ENCODE results near the gene ARF6.

The ARF6 gene

DNA sequence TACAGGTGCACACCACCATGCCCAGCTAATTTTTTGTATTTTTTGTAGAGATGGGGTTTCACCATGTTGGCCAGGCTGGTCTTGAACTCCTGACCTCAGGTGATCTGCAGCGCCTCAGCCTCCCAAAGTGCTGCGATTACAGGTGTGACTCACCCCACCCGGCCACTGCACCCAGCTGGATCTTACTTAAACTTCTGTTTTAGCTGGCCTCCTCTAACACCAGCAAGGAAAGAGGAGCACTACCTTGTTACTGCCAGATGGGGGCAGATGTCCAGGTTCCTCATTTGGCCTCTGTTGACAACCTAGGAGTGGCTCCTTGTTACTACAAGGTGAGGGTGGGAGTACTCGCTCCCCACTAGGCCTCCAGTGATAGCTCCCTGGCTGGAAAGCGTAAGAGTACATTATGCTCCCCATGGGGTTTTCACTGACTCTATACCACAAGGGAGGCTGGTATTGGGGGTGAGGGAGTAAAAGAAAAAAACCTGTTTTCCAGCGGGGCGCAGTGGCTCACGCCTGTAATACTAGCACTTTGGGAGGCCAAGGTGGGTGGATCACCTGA is 13.2 kb upstream of the ARF6 start:
- ATAC-seq: peak; percentile 96

DNA sequence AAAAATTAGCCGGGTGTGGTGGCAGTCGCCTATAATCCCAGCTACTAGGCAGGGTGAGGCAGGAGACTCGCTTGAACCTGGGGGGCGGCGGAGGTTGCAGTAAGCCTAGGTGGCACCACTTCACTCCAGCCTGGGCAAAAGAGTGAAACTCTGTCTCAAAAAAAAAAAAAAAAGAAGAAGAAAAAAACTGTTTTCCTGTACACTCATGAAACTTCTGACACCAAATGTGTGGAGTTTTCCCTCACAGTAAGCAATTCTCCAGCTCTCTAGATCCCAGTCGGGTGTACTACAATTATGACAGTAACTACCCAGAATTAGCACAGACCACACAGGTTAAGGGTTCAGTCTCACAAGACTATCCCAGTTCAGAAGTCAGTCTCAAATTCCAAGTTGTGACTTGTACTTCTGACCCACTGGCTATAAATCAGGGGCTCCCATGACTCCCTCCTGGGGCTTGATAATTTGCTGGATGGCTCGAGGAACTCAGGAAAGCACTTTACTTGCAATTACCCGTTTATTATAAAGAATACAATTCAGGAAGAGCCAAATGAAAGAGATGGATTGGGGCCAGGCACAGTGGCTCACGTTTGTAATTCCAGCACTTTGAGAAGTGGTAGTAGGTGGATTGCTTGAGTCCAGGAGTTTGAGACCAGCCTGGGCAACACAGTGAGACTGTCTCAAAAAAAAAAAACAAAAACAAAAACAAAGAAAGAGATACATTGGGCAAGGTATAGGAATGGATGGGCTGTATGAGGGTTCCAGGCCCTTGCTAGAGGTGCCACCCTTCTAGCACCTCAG is 12.4 kb upstream of the ARF6 start:
- ATAC-seq: peak; percentile 24; the same call in 1 of the 3 replicates
- TF ChIP-seq OSR1 (CRISPR knock-in tag; IDR thresholded peaks at IDR 0.05): no peak
- TF ChIP-seq, protein P1, sequence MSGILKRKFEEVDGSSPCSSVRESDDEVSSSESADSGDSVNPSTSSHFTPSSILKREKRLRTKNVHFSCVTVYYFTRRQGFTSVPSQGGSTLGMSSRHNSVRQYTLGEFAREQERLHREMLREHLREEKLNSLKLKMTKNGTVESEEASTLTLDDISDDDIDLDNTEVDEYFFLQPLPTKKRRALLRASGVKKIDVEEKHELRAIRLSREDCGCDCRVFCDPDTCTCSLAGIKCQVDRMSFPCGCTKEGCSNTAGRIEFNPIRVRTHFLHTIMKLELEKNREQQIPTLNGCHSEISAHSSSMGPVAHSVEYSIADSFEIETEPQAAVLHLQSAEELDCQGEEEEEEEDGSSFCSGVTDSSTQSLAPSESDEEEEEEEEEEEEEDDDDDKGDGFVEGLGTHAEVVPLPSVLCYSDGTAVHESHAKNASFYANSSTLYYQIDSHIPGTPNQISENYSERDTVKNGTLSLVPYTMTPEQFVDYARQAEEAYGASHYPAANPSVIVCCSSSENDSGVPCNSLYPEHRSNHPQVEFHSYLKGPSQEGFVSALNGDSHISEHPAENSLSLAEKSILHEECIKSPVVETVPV (CRISPR knock-in tag; IDR thresholded peaks at IDR 0.05): no peak
- no peak for TF ChIP-seq ISL1 (CRISPR knock-in tag; IDR thresholded peaks at IDR 0.05)
- TF ChIP-seq, protein P2, sequence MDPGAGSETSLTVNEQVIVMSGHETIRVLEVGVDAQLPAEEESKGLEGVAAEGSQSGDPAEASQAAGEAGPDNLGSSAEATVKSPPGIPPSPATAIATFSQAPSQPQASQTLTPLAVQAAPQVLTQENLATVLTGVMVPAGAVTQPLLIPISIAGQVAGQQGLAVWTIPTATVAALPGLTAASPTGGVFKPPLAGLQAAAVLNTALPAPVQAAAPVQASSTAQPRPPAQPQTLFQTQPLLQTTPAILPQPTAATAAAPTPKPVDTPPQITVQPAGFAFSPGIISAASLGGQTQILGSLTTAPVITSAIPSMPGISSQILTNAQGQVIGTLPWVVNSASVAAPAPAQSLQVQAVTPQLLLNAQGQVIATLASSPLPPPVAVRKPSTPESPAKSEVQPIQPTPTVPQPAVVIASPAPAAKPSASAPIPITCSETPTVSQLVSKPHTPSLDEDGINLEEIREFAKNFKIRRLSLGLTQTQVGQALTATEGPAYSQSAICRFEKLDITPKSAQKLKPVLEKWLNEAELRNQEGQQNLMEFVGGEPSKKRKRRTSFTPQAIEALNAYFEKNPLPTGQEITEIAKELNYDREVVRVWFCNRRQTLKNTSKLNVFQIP (CRISPR knock-in tag; IDR thresholded peaks at IDR 0.05; ENCODE audit: borderline replicate concordance, low read depth): no peak
- TF ChIP-seq ESRRG (CRISPR knock-in tag; IDR thresholded peaks at IDR 0.05): no peak
- no peak for TF ChIP-seq ZFP3 (CRISPR knock-in tag; IDR thresholded peaks at IDR 0.05)
- TF ChIP-seq, protein P3, sequence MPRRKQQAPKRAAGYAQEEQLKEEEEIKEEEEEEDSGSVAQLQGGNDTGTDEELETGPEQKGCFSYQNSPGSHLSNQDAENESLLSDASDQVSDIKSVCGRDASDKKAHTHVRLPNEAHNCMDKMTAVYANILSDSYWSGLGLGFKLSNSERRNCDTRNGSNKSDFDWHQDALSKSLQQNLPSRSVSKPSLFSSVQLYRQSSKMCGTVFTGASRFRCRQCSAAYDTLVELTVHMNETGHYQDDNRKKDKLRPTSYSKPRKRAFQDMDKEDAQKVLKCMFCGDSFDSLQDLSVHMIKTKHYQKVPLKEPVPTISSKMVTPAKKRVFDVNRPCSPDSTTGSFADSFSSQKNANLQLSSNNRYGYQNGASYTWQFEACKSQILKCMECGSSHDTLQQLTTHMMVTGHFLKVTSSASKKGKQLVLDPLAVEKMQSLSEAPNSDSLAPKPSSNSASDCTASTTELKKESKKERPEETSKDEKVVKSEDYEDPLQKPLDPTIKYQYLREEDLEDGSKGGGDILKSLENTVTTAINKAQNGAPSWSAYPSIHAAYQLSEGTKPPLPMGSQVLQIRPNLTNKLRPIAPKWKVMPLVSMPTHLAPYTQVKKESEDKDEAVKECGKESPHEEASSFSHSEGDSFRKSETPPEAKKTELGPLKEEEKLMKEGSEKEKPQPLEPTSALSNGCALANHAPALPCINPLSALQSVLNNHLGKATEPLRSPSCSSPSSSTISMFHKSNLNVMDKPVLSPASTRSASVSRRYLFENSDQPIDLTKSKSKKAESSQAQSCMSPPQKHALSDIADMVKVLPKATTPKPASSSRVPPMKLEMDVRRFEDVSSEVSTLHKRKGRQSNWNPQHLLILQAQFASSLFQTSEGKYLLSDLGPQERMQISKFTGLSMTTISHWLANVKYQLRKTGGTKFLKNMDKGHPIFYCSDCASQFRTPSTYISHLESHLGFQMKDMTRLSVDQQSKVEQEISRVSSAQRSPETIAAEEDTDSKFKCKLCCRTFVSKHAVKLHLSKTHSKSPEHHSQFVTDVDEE (CRISPR knock-in tag; IDR thresholded peaks at IDR 0.05): no peak
- TF ChIP-seq ZNF8 (CRISPR knock-in tag; IDR thresholded peaks at IDR 0.05): no peak
- TF ChIP-seq, protein P4, sequence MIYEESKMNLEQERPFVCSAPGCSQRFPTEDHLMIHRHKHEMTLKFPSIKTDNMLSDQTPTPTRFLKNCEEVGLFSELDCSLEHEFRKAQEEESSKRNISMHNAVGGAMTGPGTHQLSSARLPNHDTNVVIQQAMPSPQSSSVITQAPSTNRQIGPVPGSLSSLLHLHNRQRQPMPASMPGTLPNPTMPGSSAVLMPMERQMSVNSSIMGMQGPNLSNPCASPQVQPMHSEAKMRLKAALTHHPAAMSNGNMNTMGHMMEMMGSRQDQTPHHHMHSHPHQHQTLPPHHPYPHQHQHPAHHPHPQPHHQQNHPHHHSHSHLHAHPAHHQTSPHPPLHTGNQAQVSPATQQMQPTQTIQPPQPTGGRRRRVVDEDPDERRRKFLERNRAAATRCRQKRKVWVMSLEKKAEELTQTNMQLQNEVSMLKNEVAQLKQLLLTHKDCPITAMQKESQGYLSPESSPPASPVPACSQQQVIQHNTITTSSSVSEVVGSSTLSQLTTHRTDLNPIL (CRISPR knock-in tag; IDR thresholded peaks at IDR 0.05; ENCODE audit: low read depth): no peak
- TF ChIP-seq ZFP30 (CRISPR knock-in tag; IDR thresholded peaks at IDR 0.05): no peak
- no peak for TF ChIP-seq SNAI2 (CRISPR knock-in tag; IDR thresholded peaks at IDR 0.05)
- no peak for TF ChIP-seq ZNF70 (CRISPR knock-in tag; IDR thresholded peaks at IDR 0.05)
- TF ChIP-seq TOX (CRISPR knock-in tag; IDR thresholded peaks at IDR 0.05; ENCODE audit: borderline replicate concordance): no peak
- TF ChIP-seq BACH2 (CRISPR knock-in tag; IDR thresholded peaks at IDR 0.05; ENCODE audit: borderline replicate concordance): no peak

More for the DNA sequence above, 13.2 kb upstream of the ARF6 start:
- TF ChIP-seq ZFP3 (CRISPR knock-in tag; IDR thresholded peaks at IDR 0.05) (peak; percentile 92), ESRRG (CRISPR knock-in tag; IDR thresholded peaks at IDR 0.05) (no peak)

DNA sequence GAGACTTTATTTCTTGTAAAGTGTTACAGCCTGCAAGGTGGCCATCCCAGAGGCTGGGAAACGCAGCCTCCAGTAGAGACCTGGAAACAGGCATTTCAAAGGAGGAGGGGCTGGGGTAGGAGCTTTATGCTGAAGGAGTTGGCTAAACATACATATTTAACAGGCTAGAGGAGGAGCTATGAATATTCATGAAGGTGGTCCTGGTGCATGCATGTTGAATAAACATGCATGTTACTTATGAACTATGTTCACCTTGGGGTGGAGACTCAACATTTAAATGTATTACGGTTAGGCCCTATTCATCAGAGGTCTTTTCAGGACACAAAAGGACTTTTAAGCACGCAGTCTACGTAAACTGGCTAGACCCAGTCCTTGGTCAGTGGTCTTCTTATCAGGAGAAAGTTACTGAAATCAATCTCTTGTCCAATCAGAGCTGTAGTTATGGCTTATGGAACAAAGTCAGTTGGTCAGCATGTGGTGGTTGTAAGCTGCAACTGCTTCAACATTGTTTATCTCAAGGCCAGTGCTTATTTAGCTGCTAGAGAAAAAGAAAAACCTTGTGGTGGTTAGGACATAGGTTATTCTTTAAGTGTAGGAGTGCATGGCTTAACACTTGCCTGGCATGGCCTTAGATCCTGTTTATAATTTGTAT is 11.4 kb upstream of the ARF6 start:
- no peak for ATAC-seq
- TF ChIP-seq RARB (CRISPR knock-in tag; IDR thresholded peaks at IDR 0.05) (no peak), ZFP3 (CRISPR knock-in tag; IDR thresholded peaks at IDR 0.05) (no peak), ZNF565 (CRISPR knock-in tag; conservative IDR thresholded peaks at IDR 0.05; ENCODE audit: low read depth) (no peak), OSR1 (CRISPR knock-in tag; IDR thresholded peaks at IDR 0.05) (no peak), GLIS3 (CRISPR knock-in tag; IDR thresholded peaks at IDR 0.05) (no peak), ESRRG (CRISPR knock-in tag; IDR thresholded peaks at IDR 0.05) (no peak)
- TF ChIP-seq, protein P5, sequence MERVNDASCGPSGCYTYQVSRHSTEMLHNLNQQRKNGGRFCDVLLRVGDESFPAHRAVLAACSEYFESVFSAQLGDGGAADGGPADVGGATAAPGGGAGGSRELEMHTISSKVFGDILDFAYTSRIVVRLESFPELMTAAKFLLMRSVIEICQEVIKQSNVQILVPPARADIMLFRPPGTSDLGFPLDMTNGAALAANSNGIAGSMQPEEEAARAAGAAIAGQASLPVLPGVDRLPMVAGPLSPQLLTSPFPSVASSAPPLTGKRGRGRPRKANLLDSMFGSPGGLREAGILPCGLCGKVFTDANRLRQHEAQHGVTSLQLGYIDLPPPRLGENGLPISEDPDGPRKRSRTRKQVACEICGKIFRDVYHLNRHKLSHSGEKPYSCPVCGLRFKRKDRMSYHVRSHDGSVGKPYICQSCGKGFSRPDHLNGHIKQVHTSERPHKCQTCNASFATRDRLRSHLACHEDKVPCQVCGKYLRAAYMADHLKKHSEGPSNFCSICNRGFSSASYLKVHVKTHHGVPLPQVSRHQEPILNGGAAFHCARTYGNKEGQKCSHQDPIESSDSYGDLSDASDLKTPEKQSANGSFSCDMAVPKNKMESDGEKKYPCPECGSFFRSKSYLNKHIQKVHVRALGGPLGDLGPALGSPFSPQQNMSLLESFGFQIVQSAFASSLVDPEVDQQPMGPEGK (CRISPR knock-in tag; IDR thresholded peaks at IDR 0.05; ENCODE audit: borderline replicate concordance): no peak
